Parathyroid adenoma (tissue), 2 donors: ENCODE results near the gene RGS8.

Experiments used
- H2AFZ ChIP-seq: fragments of 300-600 bp; sonication (generic); one replicate; pipeline ENCODE4 v1.7.0; 2017; ENCODE audit warnings: antibody characterized with exemption, mild to moderate bottlenecking
- H3K27ac ChIP-seq: fragments of 300-600 bp; sonication (generic); one replicate; pipeline ENCODE4 v1.7.0; 2017
- H3K27me3 ChIP-seq: fragments of 300-600 bp; sonication (generic); one replicate; pipeline ENCODE4 v1.7.0; 2017; ENCODE audit warnings: low read length; ENCODE audit not compliant: control insufficient read depth, insufficient read depth
- H3K36me3 ChIP-seq: fragments of 300-600 bp; sonication (generic); one replicate; pipeline ENCODE4 v1.7.0; 2017; ENCODE audit warnings: low read length; ENCODE audit not compliant: control insufficient read depth, insufficient read depth
- H3K4me1 ChIP-seq: fragments of 300-600 bp; sonication (generic); one replicate; pipeline ENCODE4 v1.7.0; 2017; ENCODE audit warnings: control low read depth
- H3K4me2 ChIP-seq: fragments of 300-600 bp; sonication (generic); one replicate; pipeline ENCODE4 v1.7.0; 2017; ENCODE audit warnings: low read length
- H3K4me3 ChIP-seq: fragments of 300-600 bp; sonication (generic); one replicate; pipeline ENCODE4 v1.7.0; 2017; ENCODE audit warnings: low read depth, low read length
- H3K79me2 ChIP-seq: fragments of 300-600 bp; sonication (generic); one replicate; pipeline ENCODE4 v1.7.0; 2017; ENCODE audit warnings: control low read depth
- H3K9ac ChIP-seq: fragments of 300-600 bp; sonication (generic); one replicate; pipeline ENCODE4 v1.7.0; 2017; ENCODE audit warnings: mild to moderate bottlenecking
- H3K9me3 ChIP-seq: fragments of 300-600 bp; sonication (generic); one replicate; pipeline ENCODE4 v1.7.0; 2017; ENCODE audit warnings: low read length; ENCODE audit not compliant: control insufficient read depth
- CTCF ChIP-seq: fragments of 300-600 bp; sonication (generic); IDR thresholded peaks from one replicate; pipeline ENCODE4 v1.7.0; 2017; ENCODE audit warnings: antibody characterized with exemption, mild to moderate bottlenecking
- donor health status: primary hyperparathyroidism.

RGS8 gene

GRCh38 chr1:182713492-182713891 is 29.1 kb upstream of the RGS8 start:
- Histone ChIP-seq H3K36me3 (no peaks in the 10 kb centered on the region), H3K9ac (no peak overlapping the region), H3K4me2 (no peak overlapping the region), H3K4me3 (no peak overlapping the region), H3K79me2 (no peaks in the 10 kb centered on the region), H2AFZ (no peak overlapping the region), H3K4me1 (no peaks in the 10 kb centered on the region), H3K9me3 (no peaks in the 10 kb centered on the region), H3K27me3 (no peaks in the 10 kb centered on the region), H3K27ac (no peak overlapping the region)
- no peak for TF ChIP-seq CTCF

GRCh38 chr1:182709855-182710254 is 25.5 kb upstream of the RGS8 start:
- TF ChIP-seq CTCF = no peak
- H3K36me3 ChIP-seq = no peaks in the 10 kb centered on the region
- H2AFZ ChIP-seq = no peak overlapping the region
- H3K27ac ChIP-seq = no peak overlapping the region
- no peak overlapping the region for H3K9ac ChIP-seq
- H3K79me2 ChIP-seq = no peaks in the 10 kb centered on the region
- H3K4me1 ChIP-seq = no peaks in the 10 kb centered on the region
- H3K9me3 ChIP-seq = no peaks in the 10 kb centered on the region
- H3K4me3 ChIP-seq = no peak overlapping the region
- no peak overlapping the region for H3K4me2 ChIP-seq
- no peaks in the 10 kb centered on the region for H3K27me3 ChIP-seq

- Histone ChIP-seq H2AFZ (no peak overlapping the region), H3K9me3 (no peaks in the 10 kb centered on the region)
- TF ChIP-seq CTCF = no peak
Observed at GRCh38 chr1:182709225-182709764, 24.9 kb upstream of the RGS8 start.

GRCh38 chr1:182707122-182707521 is 22.7 kb upstream of the RGS8 start:
- H3K36me3 ChIP-seq = no peaks in the 10 kb centered on the region
- no peaks in the 10 kb centered on the region for H3K79me2 ChIP-seq
- TF ChIP-seq CTCF = no peak
- no peaks in the 10 kb centered on the region for H3K4me1 ChIP-seq
- H3K4me2 ChIP-seq = no peak overlapping the region
- no peaks in the 10 kb centered on the region for H3K9me3 ChIP-seq
- H3K9ac ChIP-seq = no peak overlapping the region
- H3K27ac ChIP-seq = no peak overlapping the region
- no peaks in the 10 kb centered on the region for H3K27me3 ChIP-seq
- no peak overlapping the region for H2AFZ ChIP-seq
- H3K4me3 ChIP-seq = no peak overlapping the region

More at GRCh38 chr1:182709225-182709764, 24.9 kb upstream of the RGS8 start:
- Histone ChIP-seq H3K79me2 (no peaks in the 10 kb centered on the region), H3K36me3 (no peaks in the 10 kb centered on the region), H3K9ac (no peak overlapping the region), H3K27ac (no peak overlapping the region), H3K4me1 (no peaks in the 10 kb centered on the region), H3K27me3 (no peaks in the 10 kb centered on the region), H3K4me2 (no peak overlapping the region), H3K4me3 (no peak overlapping the region)

GRCh38 chr1:182704677-182705076 is 20.3 kb upstream of the RGS8 start:
- no peak overlapping the region for H3K4me2 ChIP-seq
- TF ChIP-seq CTCF = no peak
- H3K4me1 ChIP-seq = no peaks in the 10 kb centered on the region
- H2AFZ ChIP-seq = no peak overlapping the region
- H3K9me3 ChIP-seq = no peaks in the 10 kb centered on the region
- no peaks in the 10 kb centered on the region for H3K36me3 ChIP-seq
- no peak overlapping the region for H3K4me3 ChIP-seq
- no peaks in the 10 kb centered on the region for H3K27me3 ChIP-seq
- no peak overlapping the region for H3K9ac ChIP-seq
- H3K27ac ChIP-seq = no peak overlapping the region
- no peaks in the 10 kb centered on the region for H3K79me2 ChIP-seq
